ENCODE measurements around the gene TBX19.
A peak's percentile ranks its signal among the peaks of the same experiment; 100 is the strongest.

TBX19 gene

DNA sequence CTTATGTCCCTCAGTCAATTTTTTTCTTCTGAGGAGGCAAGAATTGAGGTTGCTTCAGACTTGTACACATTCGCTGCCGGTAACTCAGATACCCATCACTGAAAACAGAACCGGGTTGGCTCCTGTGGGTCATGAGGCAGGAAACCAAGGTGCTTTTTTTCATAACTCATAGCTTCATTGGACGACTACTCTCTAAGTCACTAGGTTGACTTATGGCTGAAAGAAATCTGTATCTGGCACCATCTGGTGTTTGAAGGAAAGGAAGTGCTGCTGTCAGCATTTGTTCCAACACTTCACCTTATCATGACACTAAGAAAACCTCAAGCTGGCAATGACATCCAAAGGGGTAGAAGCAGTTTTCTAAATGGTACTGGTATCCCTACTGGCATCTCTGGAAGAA, 82.3 kb downstream of the TBX19 start:
- Histone ChIP-seq H4K20me1 (ENCODE audit: insufficient read depth) (no peaks in the 10 kb centered on the region), H3K4me1 (ENCODE audit: low read depth, poor library complexity, severe bottlenecking) (peaks cover 19% of the 10 kb centered on the region), H3K27ac (no peak overlapping the region), H3K36me3 (ENCODE audit: insufficient read depth) (no peaks in the 10 kb centered on the region), H2AFZ (ENCODE audit: low read depth) (no peak overlapping the region), H3K4me3 (IDR thresholded peaks at IDR 0.05; ENCODE audit: insufficient read depth, low read depth, low read length) (peak overlapping the region; percentile 25), H3K4me2 (no peak overlapping the region; the same call in 1 of the 2 replicates), H3K79me2 (ENCODE audit: insufficient read depth, low read depth) (no peaks in the 10 kb centered on the region), H3K27me3 (ENCODE audit: insufficient read depth, low read depth) (no peaks in the 10 kb centered on the region), H3K9ac (no peak overlapping the region)
- TF ChIP-seq, protein P1, sequence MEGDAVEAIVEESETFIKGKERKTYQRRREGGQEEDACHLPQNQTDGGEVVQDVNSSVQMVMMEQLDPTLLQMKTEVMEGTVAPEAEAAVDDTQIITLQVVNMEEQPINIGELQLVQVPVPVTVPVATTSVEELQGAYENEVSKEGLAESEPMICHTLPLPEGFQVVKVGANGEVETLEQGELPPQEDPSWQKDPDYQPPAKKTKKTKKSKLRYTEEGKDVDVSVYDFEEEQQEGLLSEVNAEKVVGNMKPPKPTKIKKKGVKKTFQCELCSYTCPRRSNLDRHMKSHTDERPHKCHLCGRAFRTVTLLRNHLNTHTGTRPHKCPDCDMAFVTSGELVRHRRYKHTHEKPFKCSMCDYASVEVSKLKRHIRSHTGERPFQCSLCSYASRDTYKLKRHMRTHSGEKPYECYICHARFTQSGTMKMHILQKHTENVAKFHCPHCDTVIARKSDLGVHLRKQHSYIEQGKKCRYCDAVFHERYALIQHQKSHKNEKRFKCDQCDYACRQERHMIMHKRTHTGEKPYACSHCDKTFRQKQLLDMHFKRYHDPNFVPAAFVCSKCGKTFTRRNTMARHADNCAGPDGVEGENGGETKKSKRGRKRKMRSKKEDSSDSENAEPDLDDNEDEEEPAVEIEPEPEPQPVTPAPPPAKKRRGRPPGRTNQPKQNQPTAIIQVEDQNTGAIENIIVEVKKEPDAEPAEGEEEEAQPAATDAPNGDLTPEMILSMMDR (conservative IDR thresholded peaks at IDR 0.05; ENCODE audit: low read depth, low read length), result no peak

Measured in KMS-11 (cell line).